Brain pericyte (primary cell): ENCODE results near the gene BRD1.

ENCODE experiments used
- DNase-seq: peaks from one replicate; pipeline ENCODE4 v3.0.0-alpha.2; 2012; ENCODE audit warnings: low read depth, low spot score

BRD1 gene

GRCh38 chr22:49827853-49828598 lies at the start of gene BRD1:
BRD1 (minus strand) TSS chr22:49827873; CDS start chr22:49824317, 3,556 bp downstream.
- DNase-seq, result no peak

DNA sequence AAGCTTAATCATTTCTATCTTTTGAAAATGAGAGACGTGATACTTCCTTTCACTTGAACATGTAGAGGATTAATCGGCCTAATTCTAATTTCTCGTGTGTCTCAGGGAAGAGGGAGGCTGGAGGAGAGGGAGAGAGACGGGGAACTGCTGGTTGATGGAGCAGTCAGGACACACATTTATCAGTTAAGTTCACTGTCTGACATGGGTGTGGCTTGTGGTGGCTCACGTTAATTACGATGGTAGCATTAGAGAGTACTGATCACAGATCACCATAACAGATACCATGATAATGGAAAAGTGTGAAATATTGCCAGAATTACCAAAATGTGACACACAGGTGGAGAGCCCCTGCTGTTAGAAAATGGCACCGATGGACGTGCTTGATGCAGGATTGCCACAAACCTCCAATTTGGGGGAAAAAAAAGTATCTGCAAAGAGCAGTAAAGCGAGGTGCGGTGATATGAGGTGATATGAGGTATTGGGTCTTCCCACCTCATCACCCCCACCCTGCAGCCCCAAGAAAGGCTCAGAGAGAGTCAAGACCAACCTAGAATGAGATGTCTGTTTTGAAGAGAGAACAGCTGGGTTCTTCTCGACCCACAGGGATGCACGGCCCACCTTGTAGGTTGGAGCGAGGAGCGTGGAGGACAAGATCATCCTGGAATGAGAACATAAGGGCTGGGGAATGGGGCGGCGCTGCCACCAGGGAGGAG lies 45.7 kb upstream of the BRD1 start:
- no peak for DNase-seq

GRCh38 chr22:49872347-49872746 lies 44.7 kb upstream of the BRD1 start:
- DNase-seq, result no peak

- no peak for DNase-seq
These were observed 43.8 kb upstream of the BRD1 start for GRCh38 chr22:49871482-49871881.

- DNase-seq, result no peak
These were observed 42.4 kb upstream of the BRD1 start for GRCh38 chr22:49869845-49870712.

DNA sequence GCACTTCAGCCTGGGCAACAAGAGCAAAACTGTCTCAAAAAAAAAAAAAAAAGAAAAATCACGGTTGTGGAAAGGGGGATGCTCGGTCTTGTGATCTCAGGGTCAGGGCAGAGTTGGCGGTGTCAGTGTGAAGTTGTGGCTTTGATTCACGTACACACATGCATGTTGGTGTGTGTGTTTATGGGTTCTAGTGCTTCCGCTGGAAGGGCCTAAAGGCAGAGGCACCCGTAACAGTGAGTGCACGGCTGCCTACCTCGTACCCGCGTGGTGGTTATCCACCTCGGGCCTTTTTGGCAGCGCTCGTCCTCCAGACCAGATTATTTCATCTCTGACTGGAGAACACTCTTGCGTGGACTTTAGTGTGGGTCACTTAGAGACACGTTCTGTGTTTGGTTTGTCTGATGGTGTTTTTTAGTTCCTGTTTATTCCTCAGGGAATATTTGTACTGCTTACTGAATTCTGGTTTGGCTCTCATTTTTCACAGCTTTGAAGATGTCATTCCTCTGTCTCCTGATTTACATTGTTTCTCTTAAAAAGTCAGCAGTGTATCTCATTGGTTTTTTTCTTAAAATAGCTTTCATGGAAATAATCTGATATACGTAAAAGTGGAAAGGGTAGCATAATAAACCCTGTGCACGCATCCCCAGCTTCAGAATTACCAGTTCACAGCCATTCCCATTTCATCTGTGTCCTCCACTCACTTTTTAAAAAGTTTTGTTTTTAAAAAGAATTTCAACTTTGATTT lies 41.6 kb upstream of the BRD1 start:
- DNase-seq, result no peak

GRCh38 chr22:49867303-49868265 lies 39.9 kb upstream of the BRD1 start:
- no peak for DNase-seq

- no peak for DNase-seq
These were observed 39.0 kb upstream of the BRD1 start for GRCh38 chr22:49866646-49867045.

DNA sequence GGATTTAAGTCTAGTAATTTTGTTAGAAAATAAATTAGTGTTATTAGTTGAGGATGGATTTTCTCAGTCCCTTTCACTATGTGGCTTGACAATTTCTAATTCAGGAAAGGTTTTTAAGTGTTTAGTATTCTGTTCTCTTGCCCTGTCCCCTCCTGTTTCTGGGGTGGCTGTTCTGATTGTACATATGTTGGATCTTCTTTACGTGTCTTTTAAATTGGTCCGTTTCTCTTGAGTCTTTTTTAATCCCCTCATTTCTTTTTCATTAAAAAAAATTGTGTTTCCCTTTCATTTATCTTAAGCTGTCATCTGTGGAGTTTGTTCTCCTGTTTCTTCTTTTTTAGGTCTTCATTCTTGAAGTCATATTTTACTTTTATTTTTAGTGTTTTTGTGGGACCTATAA lies 38.5 kb upstream of the BRD1 start:
- DNase-seq, result no peak

GRCh38 chr22:49865156-49865555 lies 37.5 kb upstream of the BRD1 start:
- no peak for DNase-seq

GRCh38 chr22:49863931-49864330 lies 36.3 kb upstream of the BRD1 start:
- no peak for DNase-seq

DNA sequence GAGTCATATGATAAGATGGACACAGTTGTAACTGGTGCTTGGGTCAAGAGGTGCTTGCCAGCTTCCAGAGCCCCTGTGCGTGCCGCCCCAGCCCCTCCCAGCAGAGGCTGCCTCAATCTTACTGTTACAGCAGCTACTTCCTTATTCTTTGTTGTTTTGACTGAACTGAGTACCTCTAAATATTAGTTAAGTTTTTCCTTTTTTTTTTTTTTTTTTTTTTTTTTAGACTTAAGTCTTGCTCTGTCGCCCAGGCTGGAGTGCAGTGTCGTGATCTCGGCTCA lies 34.8 kb upstream of the BRD1 start:
- no peak for DNase-seq

GRCh38 chr22:49861642-49862495 lies 34.2 kb upstream of the BRD1 start:
- no peak for DNase-seq

GRCh38 chr22:49858827-49859226 lies 31.2 kb upstream of the BRD1 start:
- no peak for DNase-seq

DNA sequence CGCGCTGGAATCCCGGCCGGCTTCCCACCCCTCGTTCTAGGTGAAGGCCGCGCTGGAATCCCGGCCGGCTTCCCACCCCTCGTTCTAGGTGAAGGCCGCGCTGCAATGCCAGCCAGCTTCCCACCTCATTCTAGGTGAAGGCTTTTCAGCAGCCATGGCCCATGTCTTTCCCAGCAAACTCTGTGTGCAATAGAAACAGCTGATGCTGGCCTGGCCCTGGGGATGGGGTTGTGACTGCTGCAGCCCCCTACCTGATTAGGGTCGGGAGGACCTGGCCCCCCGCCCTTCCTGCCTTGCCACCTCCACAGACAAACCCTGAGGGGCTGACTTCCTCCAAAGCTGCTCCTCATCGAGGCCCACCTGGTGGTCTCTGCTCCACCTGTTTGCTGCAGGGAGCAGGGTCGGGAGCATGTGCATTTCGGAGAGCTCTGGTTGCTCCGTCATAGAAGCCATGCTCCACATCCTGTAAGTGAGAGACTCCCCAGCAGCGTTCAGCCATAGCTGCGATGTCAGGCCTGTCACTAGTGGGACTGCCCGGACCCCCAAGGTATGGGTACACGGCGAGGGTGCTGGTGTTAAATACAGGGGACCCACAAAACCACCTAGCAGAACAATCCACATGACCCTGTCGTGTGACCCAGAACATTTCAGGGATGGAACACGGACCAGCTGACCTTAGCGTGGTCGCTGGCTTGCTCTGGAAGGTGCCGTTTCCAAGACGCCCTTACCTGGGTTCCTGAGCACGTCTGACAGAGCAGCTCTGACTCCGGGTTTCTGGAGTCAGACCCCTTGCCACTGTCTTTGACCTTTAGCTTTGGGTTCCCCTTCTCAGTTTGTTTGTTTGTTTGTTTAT lies 29.3 kb upstream of the BRD1 start:
- no peak for DNase-seq

DNA sequence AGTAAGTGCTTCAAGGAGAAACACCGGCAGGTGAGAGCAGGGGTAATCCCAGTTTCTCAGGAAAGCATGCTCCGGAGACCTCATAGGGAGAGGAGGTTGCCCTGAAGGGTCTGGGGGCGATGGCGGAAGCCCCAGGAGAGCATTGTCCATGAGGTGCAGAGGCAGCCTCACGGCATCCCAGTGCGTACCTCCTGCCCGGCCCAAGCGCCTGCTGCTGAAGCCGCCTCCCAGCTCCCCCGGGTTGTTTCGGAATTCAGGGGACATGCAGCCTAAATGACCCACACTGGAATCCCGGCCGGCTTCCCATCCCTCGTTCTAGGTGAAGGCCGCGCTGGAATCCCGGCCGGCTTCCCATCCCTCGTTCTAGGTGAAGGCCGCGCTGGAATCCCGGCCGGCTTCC lies 28.7 kb upstream of the BRD1 start:
- DNase-seq, result no peak

- DNase-seq, result no peak
These were observed 27.7 kb upstream of the BRD1 start for GRCh38 chr22:49855251-49855911.
